Kidney (tissue), 14 donors: ENCODE measurements around the gene ST6GALNAC5. TPM values are rescaled to one million over a fixed set of nuclear protein-coding genes. Genes with fewer than 3 reads are reported as not detected.

Experiments
- DNase-seq, 5 donors: peaks; one replicate each; pipeline ENCODE4 v3.0.0-alpha.2; 2013 to 2020
- FAIRE-seq: peaks from 2 replicates; lab custom pipeline; 2012; peaks lifted over from hg19 to GRCh38; lab: Jason Lieb, UNC
- H3K27ac ChIP-seq, 2 donors: one replicate each; pipeline ENCODE4 v1.7.0; 2013; ENCODE audit warnings: low read depth in 2 of 2, low read length in 2 of 2, inconsistent platforms in 1 of 2
- H3K27me3 ChIP-seq: one replicate; pipeline ENCODE4 v1.7.1; 2013; ENCODE audit warnings: low read length, inconsistent platforms; ENCODE audit not compliant: control insufficient read depth, insufficient read depth
- H3K36me3 ChIP-seq, 3 donors: one replicate each; pipeline versions ENCODE4 v1.7.0 to v1.7.1; 2013; ENCODE audit warnings: low read length in 3 of 3, control low read depth in 1 of 3, inconsistent platforms in 1 of 3; ENCODE audit not compliant: insufficient read depth in 3 of 3, control insufficient read depth in 2 of 3
- H3K4me1 ChIP-seq, 3 donors: one replicate each; pipeline versions ENCODE4 v1.7.0 to v1.7.1; 2013; ENCODE audit warnings: low read length in 3 of 3, inconsistent platforms in 1 of 3, low read depth in 1 of 3; ENCODE audit not compliant: control insufficient read depth in 2 of 3, insufficient read depth in 2 of 3
- H3K4me3 ChIP-seq, 3 donors: one replicate each; pipeline versions ENCODE4 v1.7.0 to v1.8.1; 2013; ENCODE audit warnings: low read length in 3 of 3, control low read depth in 1 of 3, inconsistent platforms in 1 of 3
- H3K9ac ChIP-seq, 3 donors: one replicate each; pipeline versions ENCODE4 v1.7.0 to v1.7.1; 2013; ENCODE audit warnings: low read length in 3 of 3, control low read depth in 1 of 3, inconsistent platforms in 1 of 3
- H3K9me3 ChIP-seq, 3 donors: one replicate each; pipeline versions ENCODE4 v1.7.0 to v1.7.1; 2013; ENCODE audit warnings: low read length in 3 of 3, control low read depth in 1 of 3, inconsistent platforms in 1 of 3; ENCODE audit not compliant: control insufficient read depth in 2 of 3, insufficient read depth in 1 of 3
- intact Hi-C: fragments of 100-400 bp; cut with DNase I; formaldehyde crosslinking; loops from one replicate; pipeline ENCODE4 v1.11.1; 2022
- polyA plus RNA-seq: library from polyadenylated mRNA; stranded (reverse); fragments of 350-450 nt; fragmentation: Illumina TruSeq; extraction: RNeasy Lipid Tissue Mini Kit (QIAGEN cat#74804); gene quantifications from one replicate; pipeline ENCODE4 v1.2.3, GENCODE V29; 2014; ENCODE audit warnings: low read depth, low replicate concordance; ENCODE audit not compliant: insufficient read depth
- total RNA-seq: library from RNA; stranded (reverse); fragmentation: NEBNext Ultra II Directional; extraction: Animal tissue kit (Norgen Biotek cat#: 25700); gene quantifications from one replicate; pipeline ENCODE4 v1.2.1, GENCODE V29; 2021
- TF ChIP-seq, protein P1 (sequence below): IDR thresholded peaks from 3 replicates; pipeline ENCODE4 v1.5.1; 2012; ENCODE audit warnings: mild to moderate bottlenecking, moderate library complexity, borderline replicate concordance; ENCODE audit not compliant: insufficient read depth; ENCODE audit errors: extremely low read depth
- donor health status: control.
- donor health status: control.
- donor health status: control.
- donor health status: control.
- donor health status: control.
- donor health status: DM: yes; HTN: yes; CAD: no.
- donor health status: Normal renal cell carcinoma (clear cell type).

The ST6GALNAC5 gene
- total and polyA plus RNA-seq, 2 donors from 2014 or later = 0.34 to 0.50 TPM

DNA sequence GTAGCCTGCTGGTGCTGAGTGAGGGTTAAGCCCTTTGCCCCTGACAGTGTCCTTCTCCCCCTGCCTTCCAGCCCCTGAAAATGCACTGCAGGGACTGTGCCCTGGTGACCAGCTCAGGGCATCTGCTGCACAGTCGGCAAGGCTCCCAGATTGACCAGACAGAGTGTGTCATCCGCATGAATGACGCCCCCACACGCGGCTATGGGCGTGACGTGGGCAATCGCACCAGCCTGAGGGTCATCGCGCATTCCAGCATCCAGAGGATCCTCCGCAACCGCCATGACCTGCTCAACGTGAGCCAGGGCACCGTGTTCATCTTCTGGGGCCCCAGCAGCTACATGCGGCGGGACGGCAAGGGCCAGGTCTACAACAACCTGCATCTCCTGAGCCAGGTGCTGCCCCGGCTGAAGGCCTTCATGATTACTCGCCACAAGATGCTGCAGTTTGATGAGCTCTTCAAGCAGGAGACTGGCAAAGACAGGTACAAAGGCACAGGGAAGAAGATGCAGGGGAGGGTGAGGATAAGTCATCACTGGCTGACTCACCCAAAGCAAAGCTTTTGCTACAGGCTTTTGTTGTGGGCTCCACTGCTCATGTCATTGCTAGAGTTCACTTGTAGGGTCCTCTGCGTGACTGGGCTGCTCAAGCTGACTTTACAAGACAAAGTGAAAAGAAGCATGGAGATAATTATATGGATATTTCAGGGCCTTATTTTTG is 177.0 kb downstream of the ST6GALNAC5 start:
- Histone ChIP-seq H3K9me3 (no peaks in the 10 kb centered on the region), H3K36me3 (no peaks in the 10 kb centered on the region), H3K4me1 (no peaks in the 10 kb centered on the region), H3K27ac (no peak overlapping the region), H3K27me3 (no peaks in the 10 kb centered on the region), H3K9ac (no peak overlapping the region), H3K4me3 (no peak overlapping the region)
- TF ChIP-seq, protein P1, sequence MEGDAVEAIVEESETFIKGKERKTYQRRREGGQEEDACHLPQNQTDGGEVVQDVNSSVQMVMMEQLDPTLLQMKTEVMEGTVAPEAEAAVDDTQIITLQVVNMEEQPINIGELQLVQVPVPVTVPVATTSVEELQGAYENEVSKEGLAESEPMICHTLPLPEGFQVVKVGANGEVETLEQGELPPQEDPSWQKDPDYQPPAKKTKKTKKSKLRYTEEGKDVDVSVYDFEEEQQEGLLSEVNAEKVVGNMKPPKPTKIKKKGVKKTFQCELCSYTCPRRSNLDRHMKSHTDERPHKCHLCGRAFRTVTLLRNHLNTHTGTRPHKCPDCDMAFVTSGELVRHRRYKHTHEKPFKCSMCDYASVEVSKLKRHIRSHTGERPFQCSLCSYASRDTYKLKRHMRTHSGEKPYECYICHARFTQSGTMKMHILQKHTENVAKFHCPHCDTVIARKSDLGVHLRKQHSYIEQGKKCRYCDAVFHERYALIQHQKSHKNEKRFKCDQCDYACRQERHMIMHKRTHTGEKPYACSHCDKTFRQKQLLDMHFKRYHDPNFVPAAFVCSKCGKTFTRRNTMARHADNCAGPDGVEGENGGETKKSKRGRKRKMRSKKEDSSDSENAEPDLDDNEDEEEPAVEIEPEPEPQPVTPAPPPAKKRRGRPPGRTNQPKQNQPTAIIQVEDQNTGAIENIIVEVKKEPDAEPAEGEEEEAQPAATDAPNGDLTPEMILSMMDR = no peak
- no peak for FAIRE-seq
- intact Hi-C loops = no loop called here
- DNase-seq = no peak

DNA sequence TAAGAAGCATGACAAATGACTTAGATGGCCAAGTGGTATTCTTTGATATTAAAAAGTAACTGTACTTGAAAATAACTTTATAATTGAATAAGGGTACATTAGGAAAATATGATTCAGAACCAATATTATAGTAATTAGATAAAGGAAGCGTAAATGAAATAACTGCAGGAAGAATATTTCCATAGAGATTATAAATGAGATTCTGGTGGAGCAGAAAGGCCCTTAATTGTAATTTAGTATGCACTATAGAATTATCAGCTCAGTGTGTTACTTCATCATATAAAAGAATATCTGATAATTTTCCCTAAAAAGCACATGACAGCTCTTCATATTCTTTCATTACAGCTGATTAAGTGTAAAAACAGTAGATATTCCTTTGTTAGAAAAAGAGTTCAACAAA is 180.3 kb downstream of the ST6GALNAC5 start:
- Histone ChIP-seq H3K9me3 (no peaks in the 10 kb centered on the region), H3K9ac (no peak overlapping the region), H3K27ac (no peak overlapping the region), H3K4me1 (no peaks in the 10 kb centered on the region), H3K27me3 (no peaks in the 10 kb centered on the region), H3K36me3 (no peaks in the 10 kb centered on the region), H3K4me3 (no peak overlapping the region)
- FAIRE-seq = no peak
- TF ChIP-seq, protein P1 = no peak
- intact Hi-C loops = no loop called here
- DNase-seq = no peak

DNA sequence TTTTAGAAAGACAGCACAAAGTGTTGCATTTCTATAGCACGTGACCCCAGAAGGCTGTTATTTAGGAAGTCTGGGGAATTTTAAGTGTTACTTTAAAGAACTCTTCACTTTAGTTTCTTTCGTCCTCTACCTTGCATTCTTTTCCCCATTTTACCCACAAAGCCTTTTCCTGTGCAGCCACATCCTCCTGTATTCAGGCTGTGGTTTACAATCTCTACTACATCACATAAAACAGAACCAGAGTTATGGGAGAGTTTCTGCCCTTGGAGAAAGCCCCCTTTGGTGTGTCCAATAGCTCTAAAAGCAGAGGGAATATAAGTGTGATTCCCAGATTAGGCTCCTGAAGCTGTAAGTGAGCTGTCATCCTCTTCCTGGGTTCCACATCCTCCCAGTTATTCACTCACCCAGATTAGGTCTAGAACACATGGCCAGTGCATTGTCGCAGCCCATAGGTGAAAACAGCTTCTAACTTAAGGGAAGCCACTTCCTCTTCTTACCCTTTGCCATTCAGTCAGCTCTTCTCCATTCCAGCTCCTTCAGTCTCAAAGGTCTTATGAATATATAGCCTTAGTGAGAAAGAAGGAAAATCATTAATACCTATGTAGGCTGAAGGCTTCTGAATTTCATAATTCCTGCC is 180.8 kb downstream of the ST6GALNAC5 start:
- TF ChIP-seq, protein P1 = no peak
- Histone ChIP-seq H3K27me3 (no peaks in the 10 kb centered on the region), H3K9me3 (no peaks in the 10 kb centered on the region), H3K27ac (no peak overlapping the region), H3K36me3 (no peaks in the 10 kb centered on the region), H3K9ac (no peak overlapping the region), H3K4me1 (no peaks in the 10 kb centered on the region), H3K4me3 (no peak overlapping the region)
- no peak for FAIRE-seq
- intact Hi-C loops = no loop called here
- DNase-seq = no peak
